HG03095 (cell line): ENCODE measurements around the gene SETBP1.

ENCODE experiments used
- ATAC-seq: cut with Tn5 transposase; IDR thresholded peaks from one replicate; pipeline ENCODE4 v1.9.1; 2021; ENCODE audit warnings: moderate library complexity; ENCODE audit not compliant: unreplicated experiment

SETBP1 gene

DNA sequence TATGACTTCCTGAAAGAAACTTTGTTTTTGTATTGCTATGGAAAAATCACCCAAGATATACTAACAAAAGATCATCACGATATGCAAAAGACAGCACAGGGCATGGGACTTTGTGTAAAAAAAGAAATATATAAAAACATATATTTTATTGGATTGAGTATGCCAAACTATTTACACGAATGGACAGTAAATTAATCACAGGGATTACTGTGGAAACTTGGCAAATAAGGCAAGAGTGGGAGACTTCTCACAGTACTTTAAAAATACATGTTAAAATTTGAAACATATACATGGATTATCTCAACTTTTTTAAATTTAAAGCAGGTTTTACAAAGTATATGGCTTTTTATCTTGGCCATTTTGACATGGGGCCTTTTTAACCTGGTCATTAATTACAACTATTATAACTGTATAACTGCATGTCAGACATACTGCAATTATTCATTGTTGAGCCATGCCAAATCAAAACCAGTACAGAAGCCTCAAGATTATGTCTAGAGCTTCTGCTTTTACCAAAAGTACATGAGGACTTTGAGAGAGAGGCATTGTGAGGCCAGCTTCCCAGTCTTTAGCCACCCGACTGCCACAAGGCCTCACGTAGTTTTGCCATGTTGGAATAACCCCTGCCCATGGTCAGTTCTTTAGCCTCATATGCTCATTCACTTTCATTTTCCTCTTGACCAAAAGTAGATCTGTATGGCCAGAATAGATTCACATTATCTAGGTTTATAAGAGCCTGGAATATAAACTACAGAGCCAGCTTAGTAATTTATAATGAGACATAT is 419.8 kb downstream of the SETBP1 start:
- no peak for ATAC-seq

GRCh38 chr18:45102126-45102525 is 421.4 kb downstream of the SETBP1 start:
- no peak for ATAC-seq

DNA sequence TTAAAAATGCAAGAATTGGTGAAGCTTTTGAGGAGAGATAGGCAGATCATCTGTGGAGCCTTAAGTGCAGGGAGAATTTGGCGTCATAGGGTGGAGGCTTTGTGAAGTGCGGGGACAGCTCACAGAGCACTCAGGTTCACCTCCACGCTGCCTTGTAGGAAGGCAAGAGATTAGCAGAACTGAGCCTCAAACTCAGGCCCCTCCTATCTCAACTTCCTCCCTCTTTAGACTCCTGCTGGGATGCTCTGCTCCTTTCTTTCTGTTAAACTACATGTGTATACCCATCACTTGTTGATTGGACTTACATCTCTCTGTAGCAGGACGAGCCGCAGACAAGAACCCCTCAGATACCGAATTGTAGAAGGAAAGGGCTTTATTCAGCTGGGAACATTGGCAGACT is 422.2 kb downstream of the SETBP1 start:
- ATAC-seq, result no peak

GRCh38 chr18:45103319-45104048 is 422.8 kb downstream of the SETBP1 start:
- ATAC-seq, result peak; percentile 44

GRCh38 chr18:45104049-45104395 is 423.3 kb downstream of the SETBP1 start:
- peak; percentile 24 for ATAC-seq

DNA sequence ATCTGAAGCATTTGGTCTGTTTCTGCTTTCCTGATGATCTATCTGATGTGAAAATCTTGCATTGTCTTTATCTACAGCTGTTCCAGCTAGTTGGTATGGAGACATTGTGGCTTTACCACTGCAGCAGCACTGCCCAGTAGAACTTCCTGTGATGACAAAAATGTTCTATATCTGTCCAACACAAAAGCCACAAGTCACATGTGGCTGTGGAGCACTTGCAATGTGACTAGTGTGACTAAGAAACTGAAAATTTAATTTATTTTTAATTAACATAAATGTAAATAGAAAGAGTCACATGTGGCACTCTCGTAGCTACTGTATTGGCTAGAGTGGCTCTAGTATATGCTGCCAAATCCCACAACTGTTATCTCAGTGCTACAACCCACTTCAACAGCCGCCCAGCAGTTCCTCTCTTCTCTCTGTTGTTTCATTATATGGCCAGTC is 425.7 kb downstream of the SETBP1 start:
- peak; percentile 82 for ATAC-seq

DNA sequence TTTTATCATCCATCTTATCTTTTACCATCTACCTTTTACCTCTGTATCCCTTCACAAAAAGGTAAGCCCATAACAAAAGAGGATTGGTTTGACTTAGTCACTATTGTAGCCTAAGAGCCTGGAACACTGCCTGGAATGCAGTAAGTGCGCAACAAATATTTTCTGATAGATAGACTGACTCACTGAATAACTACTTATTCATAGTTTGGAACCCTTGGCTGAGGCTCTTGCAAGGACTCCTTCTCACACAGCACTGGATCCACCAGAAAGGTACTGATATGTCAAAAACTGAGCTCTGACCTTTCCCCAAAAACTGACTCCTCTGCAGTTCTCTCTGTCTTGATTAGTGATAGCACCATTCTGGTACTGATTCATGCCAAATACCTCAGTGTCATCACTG is 426.7 kb downstream of the SETBP1 start:
- no peak for ATAC-seq

- no peak for ATAC-seq
These were observed 428.1 kb downstream of the SETBP1 start for GRCh38 chr18:45108754-45109153.

- no peak for ATAC-seq
These were observed 428.6 kb downstream of the SETBP1 start for GRCh38 chr18:45109271-45109670.

DNA sequence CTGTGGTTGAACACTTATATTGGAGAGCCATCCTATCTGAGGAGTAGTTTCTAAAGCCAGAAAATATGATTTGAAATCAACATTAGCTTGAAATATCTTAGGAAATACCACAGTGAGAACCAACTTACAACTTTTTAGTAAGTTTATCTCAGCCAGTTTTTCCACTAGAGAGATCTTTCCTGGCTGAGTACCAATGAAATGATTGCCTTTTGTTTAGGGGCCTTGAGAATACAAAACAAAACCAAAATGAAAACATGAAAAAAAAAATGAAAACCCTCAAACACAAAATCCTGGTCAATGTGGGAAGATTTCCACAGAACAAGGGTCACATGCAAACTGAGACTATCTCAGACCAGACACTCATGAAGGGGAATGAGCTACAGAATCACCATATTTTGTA is 429.0 kb downstream of the SETBP1 start:
- no peak for ATAC-seq

GRCh38 chr18:45110577-45111501 is 430.2 kb downstream of the SETBP1 start:
- ATAC-seq, result no peak

DNA sequence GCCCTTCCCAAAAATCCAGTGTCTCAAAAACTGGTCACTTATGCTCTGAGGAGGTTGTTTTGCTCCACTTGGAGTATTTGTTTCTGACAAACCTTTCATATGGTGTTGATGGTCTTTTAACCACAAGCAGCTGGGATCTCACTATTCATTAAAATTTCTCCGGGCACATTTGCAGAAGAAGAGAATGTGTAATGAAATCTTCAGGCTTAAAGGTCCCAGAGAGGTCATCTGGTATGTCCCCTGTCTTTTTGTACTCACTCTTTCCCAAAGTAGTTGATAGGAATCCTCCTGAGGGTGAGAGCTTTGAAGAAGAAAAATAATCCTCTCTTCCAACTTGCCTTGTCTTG is 430.8 kb downstream of the SETBP1 start:
- no peak for ATAC-seq

DNA sequence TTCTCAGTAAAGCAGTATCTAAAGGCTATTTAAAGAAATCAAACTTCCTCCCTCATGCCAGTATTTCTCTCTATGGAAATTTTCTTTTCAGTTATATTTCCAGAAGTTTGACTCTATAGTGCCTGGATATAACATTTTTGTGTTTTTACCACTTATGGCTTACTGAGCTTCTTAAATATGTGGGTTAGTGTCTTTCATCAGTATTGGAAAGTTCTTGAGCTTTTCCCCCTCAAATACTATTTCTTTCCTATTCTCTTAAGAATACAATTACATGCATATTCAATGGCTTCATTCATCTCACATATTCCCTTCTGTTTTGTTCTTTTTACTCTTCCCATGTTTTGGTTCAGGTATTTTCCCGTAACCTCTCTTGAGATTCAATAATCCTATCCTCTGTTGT is 432.0 kb downstream of the SETBP1 start:
- ATAC-seq, result no peak

DNA sequence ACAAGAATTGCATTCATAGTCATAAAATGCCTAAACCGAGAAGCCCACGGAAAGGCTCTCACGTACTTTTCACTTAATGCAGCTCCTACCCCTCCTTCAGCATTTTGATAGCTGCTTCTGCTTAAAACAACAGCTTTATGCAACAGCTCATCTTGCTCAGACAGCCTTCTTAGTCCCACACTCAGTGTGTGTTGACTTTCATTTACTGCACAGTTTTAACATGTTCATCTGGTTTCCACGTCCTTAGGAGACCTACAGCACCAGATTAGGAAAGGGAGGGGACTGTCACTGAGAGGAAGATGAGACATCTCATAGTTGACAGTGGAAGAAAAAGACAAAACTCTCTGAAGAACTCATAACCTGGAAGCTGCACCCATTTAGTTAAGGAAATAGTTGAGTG is 435.4 kb downstream of the SETBP1 start:
- ATAC-seq, result no peak
